Stimulated activated CD4-positive, alpha-beta T cell treated with anti-CD3 and anti-CD28 coated beads, Interleukin-1b, Interleukin-23, amount 100 ng/mL, for 48 hours (primary cell): ENCODE measurements around the gene MCL1.
"Not testable (repeated sequence)": the region's sequence is repeated elsewhere in the genome, so short reads cannot be mapped to it uniquely, and the experiment has no call there.

ENCODE experiments used
- DNase-seq: peaks from one replicate; pipeline ENCODE4 v3.0.0-alpha.2; 2020

The MCL1 gene

GRCh38 chr1:150601540-150601939, 22.1 kb upstream of the MCL1 start:
- no peak for DNase-seq

DNA sequence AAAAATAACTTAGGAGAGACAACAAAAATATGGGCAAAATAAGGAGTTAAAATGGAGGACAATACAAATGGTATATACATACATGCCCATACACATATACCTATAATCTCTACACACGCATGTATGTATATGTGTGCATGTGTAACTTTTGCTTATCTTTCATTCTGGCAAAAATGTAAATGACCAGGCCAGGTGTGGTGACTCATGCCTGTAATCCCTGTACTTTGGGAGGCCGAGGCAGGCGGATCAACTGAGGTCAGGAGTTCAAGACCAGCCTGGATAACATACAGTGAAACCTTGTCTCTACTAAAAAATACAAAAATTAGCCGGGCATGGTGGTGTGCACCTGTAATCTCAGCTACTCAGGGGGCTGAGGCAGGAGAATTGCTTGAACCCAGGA, 18.9 kb upstream of the MCL1 start:
- not testable (repeated sequence) for DNase-seq

- DNase-seq: no peak
These were observed 17.6 kb upstream of the MCL1 start for GRCh38 chr1:150596976-150597375.

DNA sequence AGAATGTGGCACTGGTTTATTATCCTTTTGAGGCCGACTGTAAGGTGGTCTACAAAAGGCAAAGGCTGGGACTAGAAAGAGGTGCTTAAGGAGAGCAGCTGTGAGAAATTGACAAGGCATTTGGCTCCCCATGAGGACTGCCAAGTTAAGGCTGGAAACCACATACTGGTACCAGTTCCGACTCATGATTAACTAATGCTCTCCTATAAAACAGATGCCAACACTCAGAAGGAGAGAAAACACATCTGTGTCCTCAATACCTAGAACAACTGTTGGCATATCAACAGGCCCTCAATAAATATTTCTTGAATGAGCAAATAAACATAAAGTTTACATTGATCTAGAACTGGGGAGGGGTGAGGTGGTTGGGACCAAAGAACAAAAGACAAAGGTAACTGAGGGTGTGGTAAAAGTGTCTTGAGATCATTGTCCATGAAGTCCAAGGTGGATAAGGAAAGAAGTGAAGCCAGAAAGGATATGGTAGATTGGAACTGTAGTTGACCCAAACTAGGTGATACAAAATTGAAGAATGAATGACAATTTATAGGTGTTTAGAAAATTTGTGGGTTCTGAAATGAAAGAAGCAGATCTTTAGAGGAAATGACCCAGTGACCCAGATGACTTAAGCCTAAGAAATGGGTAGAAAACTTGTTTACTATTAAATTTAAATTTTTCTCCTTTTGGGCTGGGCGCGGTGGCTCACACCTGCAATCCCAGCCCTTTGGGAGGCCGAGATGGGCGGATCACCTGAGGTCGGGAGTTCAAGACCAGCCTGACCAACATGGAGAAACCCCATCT, 16.9 kb upstream of the MCL1 start:
- DNase-seq: no peak

DNA sequence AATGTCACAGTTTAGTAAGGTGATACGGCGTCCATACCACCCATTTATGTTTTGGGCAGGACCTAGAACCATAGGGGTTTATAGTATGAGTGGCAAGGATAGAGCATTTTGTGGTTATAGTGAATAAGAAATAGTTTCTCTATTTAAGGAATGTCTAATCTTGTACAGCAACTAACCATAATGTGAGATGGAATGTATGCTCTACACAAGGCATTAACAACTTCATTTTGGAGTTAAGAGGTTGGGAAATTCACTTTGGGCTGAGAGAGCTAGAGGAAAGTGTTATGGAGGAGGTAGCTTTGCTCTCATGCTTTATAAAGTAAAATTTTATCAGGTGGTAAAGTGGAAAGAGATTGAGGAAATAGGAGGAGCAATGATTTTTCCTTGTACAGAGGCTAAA, 3.0 kb upstream of the MCL1 start:
- DNase-seq: no peak

GRCh38 chr1:150581962-150582361, 2.6 kb upstream of the MCL1 start:
- DNase-seq: not testable (repeated sequence)

- not testable (repeated sequence) for DNase-seq
These were observed 2.0 kb upstream of the MCL1 start for GRCh38 chr1:150581437-150581836.

- DNase-seq: not testable (repeated sequence)
These were observed 1.6 kb upstream of the MCL1 start for GRCh38 chr1:150580966-150581365.

DNA sequence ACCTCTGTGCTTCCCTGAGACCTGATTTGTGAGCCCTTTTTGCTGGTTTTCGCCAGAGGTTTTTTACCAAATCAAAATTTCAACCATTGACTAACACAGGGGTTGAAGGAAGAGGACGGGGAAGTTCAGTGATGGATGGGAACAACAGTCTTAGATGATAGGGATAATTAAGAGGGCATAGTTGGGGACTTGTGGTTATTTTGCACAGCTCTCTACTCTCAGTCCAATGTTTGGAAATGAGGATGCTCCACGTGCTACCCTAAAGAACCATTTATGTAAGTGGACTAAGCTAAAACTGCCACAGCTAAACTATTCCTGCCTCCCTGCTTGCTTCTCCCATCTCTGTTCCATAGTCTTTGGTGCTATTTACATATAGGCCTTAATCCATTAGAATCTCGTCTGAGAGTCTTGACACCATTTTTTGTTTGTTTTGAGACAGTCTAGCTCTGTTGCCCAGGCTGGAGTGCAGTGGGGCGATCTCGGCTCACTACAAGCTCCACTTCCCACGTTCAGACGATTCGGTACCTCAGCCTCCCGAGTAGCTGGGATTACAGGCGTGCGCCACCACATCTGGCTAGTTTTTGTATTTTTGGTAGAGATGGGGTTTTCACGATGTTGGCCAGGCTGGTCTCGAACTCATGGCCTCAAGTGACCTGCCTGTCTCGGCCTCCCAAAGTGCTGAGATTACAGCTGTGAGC, 684 bp upstream of the MCL1 start:
- DNase-seq: no peak

DNA sequence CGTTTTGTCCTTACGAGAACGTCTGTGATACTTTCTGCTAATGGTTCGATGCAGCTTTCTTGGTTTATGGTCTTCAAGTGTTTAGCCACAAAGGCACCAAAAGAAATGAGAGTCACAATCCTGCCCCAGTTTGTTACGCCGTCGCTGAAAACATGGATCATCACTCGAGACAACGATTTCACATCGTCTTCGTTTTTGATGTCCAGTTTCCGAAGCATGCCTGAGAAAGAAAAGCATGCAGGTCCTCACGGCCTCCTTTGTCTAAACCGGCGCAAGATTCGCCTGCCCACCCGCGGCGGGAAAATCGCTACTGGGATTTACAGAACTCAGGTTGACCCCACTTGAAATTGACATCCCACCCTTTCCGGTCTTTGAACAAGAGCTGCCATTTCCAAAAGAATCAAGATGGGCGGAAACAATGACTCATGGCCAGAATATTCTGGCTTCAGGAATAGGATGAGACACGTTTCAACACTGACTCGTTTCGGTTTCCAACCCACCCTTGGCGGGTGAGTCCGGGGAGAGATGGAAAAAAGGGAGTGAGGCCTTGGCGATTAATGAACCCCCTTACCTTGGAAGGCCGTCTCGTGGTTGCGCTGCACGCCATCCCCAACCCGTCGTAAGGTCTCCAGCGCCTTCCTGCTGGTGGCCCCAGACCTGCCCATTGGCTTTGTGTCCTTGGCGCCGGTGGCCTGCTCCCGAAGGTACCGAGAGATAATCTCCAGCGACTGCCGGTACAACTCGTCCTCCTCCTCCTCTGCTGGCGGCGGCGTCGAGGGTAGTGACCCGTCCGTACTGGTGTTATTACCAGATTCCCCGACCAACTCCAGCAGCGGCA, 919 bp downstream of the MCL1 start:
- DNase-seq: peak; percentile 65

DNA sequence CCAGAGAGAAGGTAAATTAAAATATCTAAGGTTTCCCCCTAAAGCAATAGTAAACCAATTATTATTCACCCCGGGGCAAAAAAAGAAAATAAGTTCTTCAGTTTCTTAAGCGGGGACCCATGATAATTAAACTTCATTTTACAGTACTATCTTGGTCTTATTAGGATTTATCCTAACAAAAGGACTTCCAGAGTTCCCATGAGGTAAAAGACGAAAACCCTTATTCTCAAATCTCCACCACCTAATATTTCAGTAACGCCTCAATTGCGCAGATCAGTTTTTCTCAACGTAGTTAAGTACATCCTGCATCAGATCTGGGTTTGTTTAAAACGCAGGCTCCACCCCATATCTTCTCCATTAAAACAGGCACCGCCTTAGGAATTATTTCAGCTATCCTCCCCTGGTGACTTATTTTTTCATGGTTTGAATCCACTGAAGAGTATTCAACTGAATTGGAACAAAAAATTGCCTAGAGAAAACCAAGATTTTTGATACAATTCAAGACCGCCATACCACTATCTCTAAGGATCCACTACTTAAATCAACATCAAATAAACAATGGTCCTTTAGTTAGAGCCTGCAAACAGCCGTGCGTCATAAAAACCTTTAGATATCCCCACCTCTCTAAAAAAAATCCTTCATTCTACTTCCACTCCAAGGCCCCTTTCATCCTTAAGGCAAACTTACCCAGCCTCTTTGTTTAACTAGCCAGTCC, 1.7 kb downstream of the MCL1 start:
- DNase-seq: no peak

DNA sequence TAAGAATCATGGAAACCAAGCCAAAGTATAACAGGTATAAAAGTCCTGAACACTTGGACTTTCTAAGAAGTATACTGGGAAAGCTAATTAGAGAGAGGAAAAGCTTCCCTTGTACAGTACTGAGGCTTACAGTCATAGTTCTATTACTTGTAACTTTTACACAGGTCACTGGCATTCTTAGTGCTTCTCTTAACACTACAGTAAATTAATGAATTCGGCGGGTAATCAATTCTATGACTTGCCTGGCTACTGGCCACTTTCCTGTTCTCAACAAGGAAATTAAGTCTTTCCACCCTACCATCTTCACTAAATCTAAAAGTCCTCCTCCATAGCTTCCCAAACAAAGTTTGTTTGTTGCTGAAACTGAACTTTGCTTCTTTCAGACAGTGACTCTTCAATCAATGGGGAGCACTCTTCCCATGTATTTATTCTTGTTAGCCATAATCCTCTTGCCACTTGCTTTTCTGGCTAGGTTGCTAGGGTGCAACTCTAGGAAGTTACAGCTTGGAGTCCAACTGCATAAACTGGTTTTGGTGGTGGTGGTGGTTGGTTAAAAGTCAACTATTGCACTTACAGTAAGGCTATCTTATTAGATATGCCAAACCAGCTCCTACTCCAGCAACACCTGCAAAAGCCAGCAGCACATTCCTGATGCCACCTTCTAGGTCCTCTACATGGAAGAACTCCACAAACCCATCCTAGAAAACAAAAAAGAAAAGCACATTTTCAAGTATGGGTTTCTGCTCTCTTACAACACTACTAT, 2.4 kb downstream of the MCL1 start:
- DNase-seq: no peak

DNA sequence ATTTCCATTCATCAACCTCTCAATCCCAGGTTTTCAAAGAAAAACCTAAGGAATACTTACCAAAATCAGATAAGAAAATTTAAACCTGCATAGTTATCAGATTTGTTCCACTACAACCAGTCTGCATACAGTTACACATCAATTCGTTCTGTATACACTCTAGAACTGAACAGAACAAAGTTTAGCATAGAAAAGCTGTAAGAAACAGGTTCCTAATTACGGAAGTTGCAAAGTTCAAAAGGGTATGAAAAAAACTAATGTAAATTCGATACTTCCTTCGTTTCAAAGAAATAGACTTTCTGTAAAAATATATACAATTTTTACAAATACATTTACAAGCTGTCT, 3.1 kb downstream of the MCL1 start:
- DNase-seq: no peak

DNA sequence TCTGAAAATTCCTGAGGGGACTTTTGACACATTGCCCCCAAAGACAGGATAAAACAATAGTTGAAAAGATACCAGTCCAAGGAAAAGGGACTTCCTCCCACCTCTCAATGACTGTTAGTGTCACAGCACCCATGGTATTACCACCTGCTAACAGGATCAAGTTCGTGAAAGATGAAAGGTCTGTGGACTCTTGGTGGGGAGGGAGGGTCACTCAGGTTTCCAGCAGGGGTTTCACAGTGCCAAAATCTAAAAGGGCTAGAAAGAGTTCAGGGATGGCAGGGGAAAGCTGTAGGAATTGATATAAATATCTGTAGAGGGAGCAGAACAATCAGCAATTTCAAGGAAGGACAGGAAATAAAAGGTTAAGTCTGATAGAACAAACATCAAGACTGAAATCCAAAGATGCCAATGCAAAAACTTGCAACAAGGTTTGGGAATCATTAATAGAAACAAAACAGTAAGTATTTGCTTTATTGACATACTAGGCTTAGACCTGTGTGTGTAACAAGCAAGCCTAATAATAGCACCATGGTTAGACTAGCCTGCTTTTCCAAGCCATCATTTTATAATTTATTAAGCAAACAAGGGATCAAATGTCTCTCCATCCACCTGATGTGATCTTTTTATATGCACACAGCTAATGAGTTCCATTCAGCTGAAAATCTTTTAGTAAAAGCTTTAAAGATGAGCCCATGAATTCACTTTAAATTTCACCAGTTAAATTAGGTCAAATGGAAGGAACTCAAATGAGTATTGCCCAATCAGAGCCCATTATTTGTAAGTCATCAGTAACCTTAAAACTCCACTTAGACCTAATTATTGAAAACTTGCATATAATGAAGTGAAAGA, 3.7 kb downstream of the MCL1 start:
- DNase-seq: no peak

- no peak for DNase-seq
These were observed 4.3 kb downstream of the MCL1 start for GRCh38 chr1:150575072-150575489.

- no peak for DNase-seq
These were observed 4.9 kb downstream of the MCL1 start for GRCh38 chr1:150574260-150575071.

DNA sequence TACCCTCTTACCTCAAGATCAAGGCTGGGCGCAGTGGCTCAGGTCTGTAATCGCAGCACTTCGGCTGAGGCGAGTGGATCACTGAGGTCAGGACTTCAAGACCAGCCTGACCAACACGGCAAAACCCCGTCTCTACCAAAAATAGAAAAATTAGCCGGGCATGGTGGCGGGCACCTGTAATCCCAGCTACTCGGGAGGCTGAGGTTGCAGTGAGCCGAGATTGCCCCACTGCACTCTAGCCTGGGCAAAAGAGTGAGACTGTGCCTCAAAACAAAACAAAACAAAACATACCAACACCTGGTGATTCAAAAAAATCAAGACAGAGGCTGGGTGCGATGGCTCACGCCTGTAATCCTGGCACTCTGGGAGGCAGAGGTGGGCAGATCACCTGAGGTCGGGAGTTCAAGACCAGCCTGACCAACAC, 5.8 kb downstream of the MCL1 start:
- peak; percentile 55 for DNase-seq

DNA sequence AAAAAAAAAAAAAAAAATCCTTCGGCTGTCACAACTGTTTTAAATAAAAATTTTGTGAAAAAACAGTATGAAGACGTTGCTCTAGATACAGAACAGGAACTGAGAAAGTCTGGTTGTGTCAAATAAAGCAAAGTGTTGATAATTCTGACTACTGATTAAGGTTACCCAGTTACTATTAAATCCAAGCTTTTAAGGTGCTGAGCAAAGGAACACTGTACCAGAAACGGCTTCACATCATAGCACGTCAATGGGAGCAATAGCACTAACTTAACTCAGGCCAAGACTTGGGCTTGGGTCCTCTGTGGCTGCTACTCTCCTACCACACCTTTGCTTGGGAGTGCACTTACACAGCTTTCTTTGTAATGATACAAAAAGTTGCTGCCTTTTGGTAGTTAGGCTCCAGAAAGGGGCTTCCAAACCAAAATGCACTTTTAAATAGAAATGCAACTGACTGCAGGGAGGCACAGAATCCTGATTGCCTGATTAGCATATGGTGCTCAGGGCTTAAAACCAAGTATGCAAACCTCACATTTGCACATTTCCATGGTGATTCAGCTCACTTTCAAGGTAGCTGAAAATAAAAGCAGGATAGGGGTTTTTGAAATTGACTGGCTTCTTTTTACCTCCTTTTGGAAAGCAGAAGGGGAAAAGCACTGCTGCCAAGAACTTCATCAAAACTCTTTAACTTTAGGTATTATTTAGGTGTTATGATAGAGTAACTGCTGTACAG, 6.3 kb downstream of the MCL1 start:
- no peak for DNase-seq

GRCh38 chr1:150568594-150568966, 10.8 kb downstream of the MCL1 start:
- DNase-seq: no peak
